ENCODE results near the gene AUTS2. TPM values are rescaled to one million over a fixed set of nuclear protein-coding genes. Genes with fewer than 3 reads are reported as not detected.

The AUTS2 gene
- total RNA-seq, 1 donor from 2014 or later = 9.9 TPM

DNA sequence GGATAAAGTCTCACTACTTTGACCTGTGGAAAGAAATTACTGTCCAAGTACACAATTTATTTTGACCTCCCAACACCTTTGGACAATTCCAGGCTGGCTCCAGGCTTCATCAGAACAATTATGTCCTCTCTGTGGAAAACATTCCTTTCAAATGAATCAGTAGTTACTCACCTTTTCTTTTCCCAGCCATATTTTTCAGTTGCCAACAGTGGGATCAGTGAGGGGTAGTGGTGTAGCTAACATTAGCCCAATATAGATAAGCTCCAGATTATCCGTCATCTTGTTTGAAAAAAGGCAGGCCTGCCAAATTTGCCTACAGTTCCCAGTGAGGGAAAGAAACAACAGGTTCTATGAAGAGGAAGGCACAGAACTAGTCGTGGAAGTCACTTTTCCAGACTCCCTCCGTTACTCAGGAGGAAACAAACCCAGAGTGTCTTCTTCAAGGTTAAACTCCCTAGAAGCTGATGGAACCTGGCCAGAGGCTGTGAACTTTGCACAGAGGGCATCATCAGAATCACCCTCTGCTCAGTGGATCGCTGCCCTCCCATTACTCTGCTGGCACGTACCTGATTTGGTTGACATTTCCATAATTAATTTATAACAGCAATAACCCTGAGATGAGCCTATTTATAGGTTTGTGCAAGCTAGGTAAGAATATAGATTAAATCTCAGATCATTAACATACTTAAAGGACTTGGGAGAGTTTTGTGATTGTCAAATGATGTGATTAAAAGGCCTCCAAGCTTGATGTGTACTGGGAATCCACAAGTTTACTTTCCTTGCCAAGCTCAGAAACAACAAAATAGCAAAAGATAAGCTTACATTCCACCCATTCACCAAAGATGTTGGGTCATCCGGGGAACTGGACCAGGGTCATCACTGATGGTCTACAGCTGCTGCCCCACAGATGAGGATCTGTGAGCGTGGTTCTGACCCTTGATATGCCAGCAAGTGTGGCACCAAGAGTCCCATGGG lies 879.0 kb downstream of the AUTS2 start:
- H3K27me3 ChIP-seq (ENCODE audit: control insufficient read depth, insufficient read depth, low read length) = no peaks in the 10 kb centered on the region
- peak; percentile 34 for DNase-seq (ENCODE audit: low read depth)
- no peak overlapping the region for H3K4me3 ChIP-seq (ENCODE audit: low read depth, low read length)
- H3K36me3 ChIP-seq (ENCODE audit: control insufficient read depth, insufficient read depth, low read length) = no peaks in the 10 kb centered on the region
- TF ChIP-seq, protein P1, sequence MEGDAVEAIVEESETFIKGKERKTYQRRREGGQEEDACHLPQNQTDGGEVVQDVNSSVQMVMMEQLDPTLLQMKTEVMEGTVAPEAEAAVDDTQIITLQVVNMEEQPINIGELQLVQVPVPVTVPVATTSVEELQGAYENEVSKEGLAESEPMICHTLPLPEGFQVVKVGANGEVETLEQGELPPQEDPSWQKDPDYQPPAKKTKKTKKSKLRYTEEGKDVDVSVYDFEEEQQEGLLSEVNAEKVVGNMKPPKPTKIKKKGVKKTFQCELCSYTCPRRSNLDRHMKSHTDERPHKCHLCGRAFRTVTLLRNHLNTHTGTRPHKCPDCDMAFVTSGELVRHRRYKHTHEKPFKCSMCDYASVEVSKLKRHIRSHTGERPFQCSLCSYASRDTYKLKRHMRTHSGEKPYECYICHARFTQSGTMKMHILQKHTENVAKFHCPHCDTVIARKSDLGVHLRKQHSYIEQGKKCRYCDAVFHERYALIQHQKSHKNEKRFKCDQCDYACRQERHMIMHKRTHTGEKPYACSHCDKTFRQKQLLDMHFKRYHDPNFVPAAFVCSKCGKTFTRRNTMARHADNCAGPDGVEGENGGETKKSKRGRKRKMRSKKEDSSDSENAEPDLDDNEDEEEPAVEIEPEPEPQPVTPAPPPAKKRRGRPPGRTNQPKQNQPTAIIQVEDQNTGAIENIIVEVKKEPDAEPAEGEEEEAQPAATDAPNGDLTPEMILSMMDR (IDR thresholded peaks at IDR 0.05; ENCODE audit: insufficient read depth, low read length, poor library complexity, severe bottlenecking) = no peak

DNA sequence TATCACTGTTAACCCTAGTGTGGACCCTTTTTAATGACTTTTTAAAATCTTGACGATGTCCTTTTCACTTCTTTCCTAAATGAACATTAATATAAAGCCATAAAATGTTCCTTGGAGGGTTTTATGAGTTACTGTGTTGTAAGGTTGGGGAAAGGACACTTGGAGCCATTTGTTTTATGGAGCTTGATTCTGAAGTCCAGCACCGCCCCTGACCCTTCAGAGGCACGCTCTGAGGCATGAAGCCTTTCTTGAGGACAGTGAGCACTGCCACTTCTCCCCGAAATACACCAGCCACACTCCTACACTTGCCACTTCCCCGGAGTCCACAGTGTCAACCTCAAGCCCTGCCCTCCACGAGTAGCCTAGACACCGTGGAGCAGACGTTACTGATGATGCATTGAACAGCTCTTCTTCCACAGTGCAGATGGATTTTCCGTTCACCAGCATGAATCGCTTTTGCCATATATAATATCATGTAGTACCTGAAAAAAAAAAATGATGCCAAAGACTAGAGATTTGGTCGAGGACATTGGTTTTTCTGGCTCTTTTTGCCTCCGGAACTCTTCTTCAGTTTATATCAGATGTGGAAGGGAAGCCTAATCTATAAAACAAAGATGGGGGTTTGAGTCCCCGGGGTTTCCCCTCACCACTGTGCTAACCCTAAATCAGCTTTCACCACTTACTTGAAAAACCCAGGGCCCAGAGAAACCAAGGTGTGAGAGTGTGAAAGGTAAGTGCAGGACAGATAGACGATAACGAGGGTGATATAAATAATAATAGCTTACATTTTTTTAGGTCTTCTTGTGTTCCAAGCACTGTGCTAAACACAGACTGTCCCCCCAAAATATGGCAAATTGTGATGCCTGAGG lies 881.1 kb downstream of the AUTS2 start:
- DNase-seq (ENCODE audit: low read depth) = no peak
- H3K4me3 ChIP-seq (ENCODE audit: low read depth, low read length) = no peak overlapping the region
- no peaks in the 10 kb centered on the region for H3K27me3 ChIP-seq (ENCODE audit: control insufficient read depth, insufficient read depth, low read length)
- H3K36me3 ChIP-seq (ENCODE audit: control insufficient read depth, insufficient read depth, low read length) = no peaks in the 10 kb centered on the region
- TF ChIP-seq, protein P1 (IDR thresholded peaks at IDR 0.05; ENCODE audit: insufficient read depth, low read length, poor library complexity, severe bottlenecking) = no peak

DNA sequence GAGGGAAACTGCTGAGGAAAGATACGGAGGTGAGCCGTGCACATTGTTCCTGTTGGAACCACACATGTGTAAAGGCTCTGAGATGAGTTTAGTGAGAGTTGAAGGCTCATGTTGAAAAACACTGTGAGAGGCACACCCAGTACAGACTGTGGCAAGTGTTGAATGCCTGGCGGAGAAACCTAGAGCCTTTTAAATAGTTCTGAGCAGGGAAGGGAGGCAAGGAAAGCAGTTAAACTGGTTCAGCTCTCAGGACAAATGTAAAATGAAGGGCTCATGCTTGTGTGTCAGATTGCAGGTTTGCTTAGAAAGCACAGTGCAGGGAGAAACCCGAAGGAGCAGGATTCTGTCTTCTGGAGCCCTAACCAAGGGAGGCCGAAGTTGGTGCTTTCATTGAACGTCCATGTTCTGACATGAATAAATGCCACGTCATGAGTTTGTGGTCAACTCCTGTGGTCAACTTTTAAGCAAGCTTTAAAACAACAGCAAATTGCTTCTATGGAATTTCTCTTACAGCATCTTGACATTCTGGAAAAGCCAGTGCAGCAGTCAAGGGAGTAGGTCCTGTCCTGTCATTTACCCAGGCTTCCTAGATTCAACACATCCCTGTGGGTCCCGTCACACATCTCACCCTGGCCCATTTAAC lies 882.8 kb downstream of the AUTS2 start:
- TF ChIP-seq, protein P1 (IDR thresholded peaks at IDR 0.05; ENCODE audit: insufficient read depth, low read length, poor library complexity, severe bottlenecking) = no peak
- H3K4me3 ChIP-seq (ENCODE audit: low read depth, low read length) = no peak overlapping the region
- DNase-seq (ENCODE audit: low read depth) = no peak
- no peaks in the 10 kb centered on the region for H3K27me3 ChIP-seq (ENCODE audit: control insufficient read depth, insufficient read depth, low read length)
- H3K36me3 ChIP-seq (ENCODE audit: control insufficient read depth, insufficient read depth, low read length) = no peaks in the 10 kb centered on the region

DNA sequence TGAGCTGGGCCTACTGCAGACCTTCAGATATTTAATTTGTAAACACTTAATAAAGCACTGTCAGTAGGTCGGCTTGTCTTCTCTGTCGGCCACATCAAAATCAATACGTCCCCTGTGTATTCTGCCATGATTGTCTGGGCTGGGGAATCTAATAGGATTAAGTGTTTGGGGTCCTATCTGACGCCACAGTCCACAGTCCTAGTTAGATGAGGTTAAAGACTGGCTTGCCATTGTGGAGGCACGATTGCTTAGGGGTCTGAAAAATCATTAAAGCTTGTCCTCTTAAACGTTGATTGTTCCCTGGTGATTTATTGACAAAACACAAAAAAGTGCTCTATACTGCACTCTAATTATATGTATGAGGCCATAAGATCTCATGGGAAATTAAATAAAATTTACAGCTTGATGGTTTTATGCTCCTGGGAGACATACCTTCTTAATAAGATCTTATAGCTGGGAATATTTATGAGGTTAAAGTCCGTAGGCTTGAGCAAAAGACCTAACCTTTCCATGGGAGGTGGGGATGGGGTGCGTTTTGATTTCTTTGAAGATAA lies 883.4 kb downstream of the AUTS2 start:
- Histone ChIP-seq H3K27me3 (ENCODE audit: control insufficient read depth, insufficient read depth, low read length) (no peaks in the 10 kb centered on the region), H3K4me3 (ENCODE audit: low read depth, low read length) (no peak overlapping the region), H3K36me3 (ENCODE audit: control insufficient read depth, insufficient read depth, low read length) (no peaks in the 10 kb centered on the region)
- TF ChIP-seq, protein P1 (IDR thresholded peaks at IDR 0.05; ENCODE audit: insufficient read depth, low read length, poor library complexity, severe bottlenecking) = no peak
- no peak for DNase-seq (ENCODE audit: low read depth)

DNA sequence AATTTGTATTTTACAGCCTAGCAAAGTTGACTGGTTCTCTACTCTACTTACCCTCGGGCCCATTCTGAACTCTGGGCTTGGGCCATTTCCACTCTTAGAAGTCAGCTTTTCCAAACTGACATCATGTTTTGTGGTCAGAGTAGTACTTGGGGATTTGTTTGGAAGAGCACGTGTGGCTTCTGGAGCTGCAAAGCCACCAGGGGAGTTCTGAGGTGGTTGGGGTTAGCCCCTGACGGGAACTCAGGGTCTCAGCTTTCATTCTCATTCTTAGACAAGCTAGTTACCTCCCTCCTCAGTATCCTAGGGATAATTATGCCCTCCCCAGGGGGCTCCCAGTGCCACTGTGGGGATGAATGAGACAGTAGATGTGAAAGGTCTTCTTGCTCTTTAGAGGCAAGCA lies 886.0 kb downstream of the AUTS2 start:
- H3K36me3 ChIP-seq (ENCODE audit: control insufficient read depth, insufficient read depth, low read length) = no peaks in the 10 kb centered on the region
- TF ChIP-seq, protein P1 (IDR thresholded peaks at IDR 0.05; ENCODE audit: insufficient read depth, low read length, poor library complexity, severe bottlenecking) = no peak
- H3K4me3 ChIP-seq (ENCODE audit: low read depth, low read length) = no peak overlapping the region
- no peak for DNase-seq (ENCODE audit: low read depth)
- H3K27me3 ChIP-seq (ENCODE audit: control insufficient read depth, insufficient read depth, low read length) = no peaks in the 10 kb centered on the region

Data from kidney epithelial cell (primary cell).